ENCODE measurements around the gene ZBTB34.

Gene ZBTB34

GRCh38 chr9:126879288-126879687, 18.8 kb downstream of the ZBTB34 start:
- no peak overlapping the region for H3K4me3 ChIP-seq (ENCODE audit: low read depth, low read length)
- TF ChIP-seq, protein P1, sequence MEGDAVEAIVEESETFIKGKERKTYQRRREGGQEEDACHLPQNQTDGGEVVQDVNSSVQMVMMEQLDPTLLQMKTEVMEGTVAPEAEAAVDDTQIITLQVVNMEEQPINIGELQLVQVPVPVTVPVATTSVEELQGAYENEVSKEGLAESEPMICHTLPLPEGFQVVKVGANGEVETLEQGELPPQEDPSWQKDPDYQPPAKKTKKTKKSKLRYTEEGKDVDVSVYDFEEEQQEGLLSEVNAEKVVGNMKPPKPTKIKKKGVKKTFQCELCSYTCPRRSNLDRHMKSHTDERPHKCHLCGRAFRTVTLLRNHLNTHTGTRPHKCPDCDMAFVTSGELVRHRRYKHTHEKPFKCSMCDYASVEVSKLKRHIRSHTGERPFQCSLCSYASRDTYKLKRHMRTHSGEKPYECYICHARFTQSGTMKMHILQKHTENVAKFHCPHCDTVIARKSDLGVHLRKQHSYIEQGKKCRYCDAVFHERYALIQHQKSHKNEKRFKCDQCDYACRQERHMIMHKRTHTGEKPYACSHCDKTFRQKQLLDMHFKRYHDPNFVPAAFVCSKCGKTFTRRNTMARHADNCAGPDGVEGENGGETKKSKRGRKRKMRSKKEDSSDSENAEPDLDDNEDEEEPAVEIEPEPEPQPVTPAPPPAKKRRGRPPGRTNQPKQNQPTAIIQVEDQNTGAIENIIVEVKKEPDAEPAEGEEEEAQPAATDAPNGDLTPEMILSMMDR (IDR thresholded peaks at IDR 0.05; ENCODE audit: low read depth, low read length) = no peak

DNA sequence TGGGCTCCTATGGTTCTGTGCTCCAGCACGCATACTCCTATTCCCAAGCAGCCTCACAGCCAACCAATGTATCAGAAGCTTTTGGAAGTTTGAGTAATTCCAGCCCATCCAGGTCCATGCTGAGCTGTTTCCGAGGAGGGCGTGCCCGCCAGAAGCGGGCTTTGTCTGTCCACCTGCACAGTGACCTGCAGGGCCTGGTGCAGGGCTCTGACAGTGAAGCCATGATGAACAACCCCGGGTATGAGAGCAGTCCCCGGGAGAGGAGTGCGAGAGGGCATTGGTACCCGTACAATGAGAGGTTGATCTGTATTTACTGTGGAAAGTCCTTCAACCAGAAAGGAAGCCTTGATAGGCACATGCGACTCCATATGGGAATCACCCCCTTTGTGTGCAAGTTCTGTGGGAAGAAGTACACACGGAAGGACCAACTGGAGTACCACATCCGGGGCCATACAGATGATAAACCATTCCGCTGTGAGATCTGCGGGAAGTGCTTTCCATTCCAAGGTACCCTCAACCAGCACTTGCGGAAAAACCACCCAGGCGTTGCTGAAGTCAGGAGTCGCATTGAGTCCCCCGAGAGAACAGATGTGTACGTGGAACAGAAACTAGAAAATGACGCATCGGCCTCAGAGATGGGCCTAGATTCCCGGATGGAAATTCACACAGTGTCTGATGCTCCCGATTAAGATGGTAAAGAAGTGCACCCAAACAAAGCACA, 19.9 kb downstream of the ZBTB34 start:
- TF ChIP-seq, protein P1 (IDR thresholded peaks at IDR 0.05; ENCODE audit: low read depth, low read length) = no peak

GRCh38 chr9:126880947-126881332, 20.5 kb downstream of the ZBTB34 start:
- TF ChIP-seq, protein P1 (IDR thresholded peaks at IDR 0.05; ENCODE audit: low read depth, low read length) = no peak

More for the DNA sequence above, 19.9 kb downstream of the ZBTB34 start:
- no peak overlapping the region for H3K4me3 ChIP-seq (ENCODE audit: low read depth, low read length)

DNA sequence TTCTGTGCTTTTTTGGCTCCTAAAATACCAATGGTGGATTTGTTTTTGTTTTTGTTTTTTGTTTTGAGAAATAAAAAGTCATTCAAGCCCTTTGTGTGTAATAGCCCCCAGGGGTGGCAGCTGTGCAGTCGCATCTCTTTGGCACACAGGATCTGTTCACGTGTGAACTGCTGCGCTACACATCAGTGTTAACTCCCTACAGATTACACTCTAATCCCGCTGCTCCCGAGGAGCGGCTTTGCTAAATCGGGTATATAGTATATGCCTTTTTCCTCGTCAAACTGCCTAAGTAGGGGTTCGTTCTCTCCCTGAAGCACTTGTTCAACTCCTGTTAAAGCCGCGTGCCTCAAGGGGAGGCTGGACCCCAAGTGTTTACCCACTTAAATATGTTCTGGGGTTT, 22.3 kb downstream of the ZBTB34 start:
- TF ChIP-seq, protein P1 (IDR thresholded peaks at IDR 0.05; ENCODE audit: low read depth, low read length) = no peak
- H3K4me3 ChIP-seq (ENCODE audit: low read depth, low read length) = no peak overlapping the region

More at GRCh38 chr9:126880947-126881332, 20.5 kb downstream of the ZBTB34 start:
- no peak overlapping the region for H3K4me3 ChIP-seq (ENCODE audit: low read depth, low read length)

- TF ChIP-seq, protein P1 (IDR thresholded peaks at IDR 0.05; ENCODE audit: low read depth, low read length) = no peak
- H3K4me3 ChIP-seq (ENCODE audit: low read depth, low read length) = no peak overlapping the region
Observed at GRCh38 chr9:126883636-126884035, 23.2 kb downstream of the ZBTB34 start.

- H3K4me3 ChIP-seq (ENCODE audit: low read depth, low read length) = no peak overlapping the region
- TF ChIP-seq, protein P1 (IDR thresholded peaks at IDR 0.05; ENCODE audit: low read depth, low read length) = no peak
Observed at GRCh38 chr9:126885131-126885641, 24.7 kb downstream of the ZBTB34 start.

GRCh38 chr9:126886034-126886822, 25.8 kb downstream of the ZBTB34 start:
- TF ChIP-seq, protein P1 (IDR thresholded peaks at IDR 0.05; ENCODE audit: low read depth, low read length) = no peak
- H3K4me3 ChIP-seq (ENCODE audit: low read depth, low read length) = no peak overlapping the region

All from WI38 (cell line).